GM12873 (cell line): ENCODE measurements around the gene PANK2.

Experiments
- CTCF ChIP-seq: IDR thresholded peaks from 2 replicates; pipeline ENCODE4 v1.5.1; 2012; ENCODE audit warnings: low read depth, mild to moderate bottlenecking, moderate library complexity, low read length, control low read depth; ENCODE audit not compliant: insufficient read depth; ENCODE audit errors: missing control alignments

Gene PANK2

GRCh38 chr20:3935956-3936340 lies 46.8 kb downstream of the PANK2 start:
- no peak for TF ChIP-seq CTCF

- no peak for TF ChIP-seq CTCF
Measured at GRCh38 chr20:3937618-3938017, 48.4 kb downstream of the PANK2 start.

- no peak for TF ChIP-seq CTCF
Measured at GRCh38 chr20:3940905-3941304, 51.7 kb downstream of the PANK2 start.

GRCh38 chr20:3964719-3965118 lies 75.5 kb downstream of the PANK2 start:
- no peak for TF ChIP-seq CTCF

- no peak for TF ChIP-seq CTCF
Measured at GRCh38 chr20:3966571-3966970, 77.4 kb downstream of the PANK2 start.

GRCh38 chr20:3970016-3970415 lies 80.8 kb downstream of the PANK2 start:
- TF ChIP-seq CTCF = no peak

GRCh38 chr20:3971145-3971544 lies 82.0 kb downstream of the PANK2 start:
- no peak for TF ChIP-seq CTCF
